A549 treated with ZK216348 at 1 μM for 4 hours (cell line): Measurements from ENCODE around the gene GRK2. TPM values are rescaled to one million over a fixed set of nuclear protein-coding genes. Genes with fewer than 3 reads are reported as not detected.

Source experiments
- total RNA-seq: library from RNA; stranded (reverse); fragments of 200-300 nt; extraction: Qiagen RNA extraction; gene quantifications from 5 replicates; pipeline ENCODE4 v1.2.3, GENCODE V29; 2022; ENCODE audit warnings: low read depth

GRK2 gene
- total RNA-seq = 24.2 to 47.0 TPM (median 42.2 TPM) in 5 replicates

GRCh38 chr11:67266449-67267187 is at the start of gene GRK2:
Gene GRK2, plus strand, starts transcription at chr11:67266473. Its CDS starts 227 bp downstream, at chr11:67266700.

GRCh38 chr11:67289226-67289650 is 23.0 kb downstream of the GRK2 start, which contains the start of gene ANKRD13D:
Gene ANKRD13D, plus strand, starts transcription at chr11:67289303. Its CDS starts 158 bp downstream, at chr11:67289461.

GRCh38 chr11:67303132-67303834 is 37.0 kb downstream of the GRK2 start, which contains the start of gene SSH3:
Gene SSH3, plus strand, starts transcription at chr11:67303530. Its CDS starts 96 bp downstream, at chr11:67303626.

Other genes with a start within 250 kb of the GRK2 start
- gene SYT12, start 243.3 kb upstream of the GRK2 start, total RNA-seq = 13.3 to 22.9 TPM (median 17.8 TPM) in 5 replicates
- gene RHOD, start 209.6 kb upstream of the GRK2 start, total RNA-seq = 28.9 to 58.5 TPM (median 44.9 TPM) in 5 replicates
- 41.7 to 51.3 TPM (median 49.3 TPM) in 5 replicates for gene KDM2A, start 147.2 kb upstream of the GRK2 start, total RNA-seq
- 16.2 to 30.1 TPM (median 24.8 TPM) in 5 replicates for gene ANKRD13D, start 22.8 kb downstream of the GRK2 start, total RNA-seq
- gene SSH3, start 37.1 kb downstream of the GRK2 start, total RNA-seq = 18.7 to 29.1 TPM (median 27.1 TPM) in 5 replicates
- 178 to 259 TPM (median 241 TPM) in 5 replicates for gene POLD4, start 87.1 kb downstream of the GRK2 start, total RNA-seq
- 31.1 to 50.6 TPM (median 43.0 TPM) in 5 replicates for gene CLCF1, start 107.1 kb downstream of the GRK2 start, total RNA-seq
- gene RAD9A, start 125.5 kb downstream of the GRK2 start, total RNA-seq = 19.5 to 36.8 TPM (median 32.0 TPM) in 5 replicates
- 240 to 296 TPM (median 291 TPM) in 5 replicates for gene PPP1CA, start 135.4 kb downstream of the GRK2 start, total RNA-seq
- 0.04 to 0.21 TPM (median 0.15 TPM) in 3 of 5 replicates, not detected in the others for gene TBC1D10C, start 137.6 kb downstream of the GRK2 start, total RNA-seq
- gene CARNS1, start 149.2 kb downstream of the GRK2 start, total RNA-seq = 0.08 to 0.21 TPM (median 0.14 TPM) in 5 replicates
- 33.7 to 50.6 TPM (median 48.8 TPM) in 5 replicates for gene RPS6KB2, start 162.0 kb downstream of the GRK2 start, total RNA-seq
- gene PTPRCAP, start 171.2 kb downstream of the GRK2 start, total RNA-seq = 0.22 to 0.62 TPM in 2 of 5 replicates, not detected in the others
- 38.0 to 67.3 TPM (median 57.2 TPM) in 5 replicates for gene CORO1B, start 177.0 kb downstream of the GRK2 start, total RNA-seq
- gene GPR152, start 186.3 kb downstream of the GRK2 start, total RNA-seq = 0.13 TPM in 1 of 5 replicates, not detected in the others
- gene CABP4, start 188.9 kb downstream of the GRK2 start, total RNA-seq = not detected in 5 replicates
- 36.4 to 70.3 TPM (median 62.1 TPM) in 5 replicates for gene TMEM134, start 202.8 kb downstream of the GRK2 start, total RNA-seq
- 43.6 to 48.9 TPM (median 48.0 TPM) in 5 replicates for gene AIP, start 216.6 kb downstream of the GRK2 start, total RNA-seq
- 34.1 to 60.5 TPM (median 47.3 TPM) in 5 replicates for gene PITPNM1, start 238.9 kb downstream of the GRK2 start, total RNA-seq
- 50.3 to 95.2 TPM (median 85.4 TPM) in 5 replicates for gene CDK2AP2, start 241.7 kb downstream of the GRK2 start, total RNA-seq